Measurements from ENCODE around the gene MAP3K2.

Gene MAP3K2

DNA sequence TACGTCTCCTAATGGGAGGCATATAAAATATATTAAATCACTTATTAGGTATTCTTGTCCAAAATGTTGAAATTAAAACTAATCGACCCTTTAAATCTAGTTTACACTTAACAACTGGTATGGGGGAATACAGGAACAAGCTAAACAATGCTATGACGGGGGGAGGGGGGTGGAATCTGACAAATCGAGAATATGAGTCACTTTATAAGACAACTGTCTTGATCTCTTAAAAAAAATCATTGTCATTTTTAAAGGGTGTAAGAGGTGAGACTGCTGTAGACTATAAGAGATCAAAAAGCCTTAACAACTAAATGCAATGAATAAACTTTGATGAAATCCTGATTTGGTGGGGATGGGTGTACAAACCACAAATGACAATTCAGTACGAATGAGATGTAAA, 6.0 kb downstream of the MAP3K2 start:
- TF ChIP-seq SIN3A (IDR thresholded peaks at IDR 0.05; ENCODE audit: borderline replicate concordance, insufficient read depth, low read length) (no peak), TAF1 (IDR thresholded peaks at IDR 0.05; ENCODE audit: borderline replicate concordance, insufficient read depth, low read length) (no peak), FOXP2 (optimal IDR thresholded peaks at IDR 0.05; ENCODE audit: borderline replicate concordance, extremely low read depth, extremely low read length, insufficient read depth) (no peak), POLR2AphosphoS5 (IDR thresholded peaks at IDR 0.05; ENCODE audit: low read depth, low read length) (no peak)
- TF ChIP-seq, protein P1, sequence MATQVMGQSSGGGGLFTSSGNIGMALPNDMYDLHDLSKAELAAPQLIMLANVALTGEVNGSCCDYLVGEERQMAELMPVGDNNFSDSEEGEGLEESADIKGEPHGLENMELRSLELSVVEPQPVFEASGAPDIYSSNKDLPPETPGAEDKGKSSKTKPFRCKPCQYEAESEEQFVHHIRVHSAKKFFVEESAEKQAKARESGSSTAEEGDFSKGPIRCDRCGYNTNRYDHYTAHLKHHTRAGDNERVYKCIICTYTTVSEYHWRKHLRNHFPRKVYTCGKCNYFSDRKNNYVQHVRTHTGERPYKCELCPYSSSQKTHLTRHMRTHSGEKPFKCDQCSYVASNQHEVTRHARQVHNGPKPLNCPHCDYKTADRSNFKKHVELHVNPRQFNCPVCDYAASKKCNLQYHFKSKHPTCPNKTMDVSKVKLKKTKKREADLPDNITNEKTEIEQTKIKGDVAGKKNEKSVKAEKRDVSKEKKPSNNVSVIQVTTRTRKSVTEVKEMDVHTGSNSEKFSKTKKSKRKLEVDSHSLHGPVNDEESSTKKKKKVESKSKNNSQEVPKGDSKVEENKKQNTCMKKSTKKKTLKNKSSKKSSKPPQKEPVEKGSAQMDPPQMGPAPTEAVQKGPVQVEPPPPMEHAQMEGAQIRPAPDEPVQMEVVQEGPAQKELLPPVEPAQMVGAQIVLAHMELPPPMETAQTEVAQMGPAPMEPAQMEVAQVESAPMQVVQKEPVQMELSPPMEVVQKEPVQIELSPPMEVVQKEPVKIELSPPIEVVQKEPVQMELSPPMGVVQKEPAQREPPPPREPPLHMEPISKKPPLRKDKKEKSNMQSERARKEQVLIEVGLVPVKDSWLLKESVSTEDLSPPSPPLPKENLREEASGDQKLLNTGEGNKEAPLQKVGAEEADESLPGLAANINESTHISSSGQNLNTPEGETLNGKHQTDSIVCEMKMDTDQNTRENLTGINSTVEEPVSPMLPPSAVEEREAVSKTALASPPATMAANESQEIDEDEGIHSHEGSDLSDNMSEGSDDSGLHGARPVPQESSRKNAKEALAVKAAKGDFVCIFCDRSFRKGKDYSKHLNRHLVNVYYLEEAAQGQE (IDR thresholded peaks at IDR 0.05; ENCODE audit: insufficient read depth in 1 of 2, low read depth in 2 of 2, low read length in 2 of 2), result no peak

DNA sequence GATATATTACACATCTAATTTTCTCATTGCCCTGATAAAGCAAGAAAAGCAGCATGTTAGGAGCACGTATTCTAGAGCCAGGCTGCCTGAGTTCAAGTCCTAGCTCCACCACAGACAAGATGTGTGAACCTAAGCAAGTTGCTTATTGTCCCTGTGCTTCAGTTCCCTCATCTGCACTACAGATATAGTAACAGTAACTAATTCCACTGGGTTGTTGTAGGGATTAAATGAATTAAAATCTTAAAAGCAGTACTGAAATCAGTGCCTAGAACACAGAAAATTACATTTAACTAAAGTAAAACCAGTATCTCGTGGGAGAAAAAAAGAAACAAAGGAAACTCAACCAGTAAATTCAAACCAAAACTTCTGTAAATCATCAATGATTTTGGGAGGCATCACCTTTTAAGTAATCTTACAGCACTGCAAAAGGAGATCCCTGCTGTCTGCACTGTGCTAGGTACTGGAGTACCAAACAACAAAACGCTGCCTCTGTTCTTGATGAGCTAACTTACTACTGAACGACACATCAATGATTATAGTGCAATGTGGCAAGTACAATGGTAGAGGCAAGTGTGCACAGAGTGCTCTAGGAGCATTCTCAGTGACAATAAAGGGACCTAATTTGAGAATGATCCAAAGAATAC, 7.9 kb downstream of the MAP3K2 start:
- TF ChIP-seq TAF1 (IDR thresholded peaks at IDR 0.05; ENCODE audit: borderline replicate concordance, insufficient read depth, low read length) (no peak), SIN3A (IDR thresholded peaks at IDR 0.05; ENCODE audit: borderline replicate concordance, insufficient read depth, low read length) (no peak), POLR2AphosphoS5 (IDR thresholded peaks at IDR 0.05; ENCODE audit: low read depth, low read length) (no peak), FOXP2 (optimal IDR thresholded peaks at IDR 0.05; ENCODE audit: borderline replicate concordance, extremely low read depth, extremely low read length, insufficient read depth) (no peak)
- TF ChIP-seq, protein P1 (IDR thresholded peaks at IDR 0.05; ENCODE audit: insufficient read depth in 1 of 2, low read depth in 2 of 2, low read length in 2 of 2), result no peak

GRCh38 chr2:127378720-127379119, 9.1 kb downstream of the MAP3K2 start:
- TF ChIP-seq FOXP2 (optimal IDR thresholded peaks at IDR 0.05; ENCODE audit: borderline replicate concordance, extremely low read depth, extremely low read length, insufficient read depth), result no peak

DNA sequence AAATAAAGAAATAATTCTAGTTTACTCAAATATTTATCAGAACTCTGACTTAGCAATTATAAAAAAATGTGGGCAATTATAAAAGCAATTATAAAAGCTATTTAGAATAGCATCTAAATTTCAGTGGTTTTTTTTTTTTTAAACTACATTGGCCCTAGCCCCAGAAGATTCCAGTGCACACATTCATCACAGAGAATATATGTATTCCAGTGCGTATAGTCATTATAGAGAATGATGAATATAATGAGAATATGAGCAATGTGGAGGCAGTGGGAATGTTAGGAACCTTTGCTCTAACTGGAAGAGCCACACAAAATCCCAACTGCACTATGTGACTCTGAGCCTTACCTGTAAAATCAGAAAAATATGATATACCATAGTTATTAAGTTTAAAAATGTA, 10.5 kb downstream of the MAP3K2 start:
- TF ChIP-seq SIN3A (IDR thresholded peaks at IDR 0.05; ENCODE audit: borderline replicate concordance, insufficient read depth, low read length), result no peak

- no peak for TF ChIP-seq FOXP2 (optimal IDR thresholded peaks at IDR 0.05; ENCODE audit: borderline replicate concordance, extremely low read depth, extremely low read length, insufficient read depth)
- no peak for TF ChIP-seq TAF1 (IDR thresholded peaks at IDR 0.05; ENCODE audit: borderline replicate concordance, insufficient read depth, low read length)
- TF ChIP-seq POLR2AphosphoS5 (IDR thresholded peaks at IDR 0.05; ENCODE audit: low read depth, low read length), result no peak
- TF ChIP-seq SIN3A (IDR thresholded peaks at IDR 0.05; ENCODE audit: borderline replicate concordance, insufficient read depth, low read length), result no peak
- TF ChIP-seq, protein P1 (IDR thresholded peaks at IDR 0.05; ENCODE audit: insufficient read depth in 1 of 2, low read depth in 2 of 2, low read length in 2 of 2), result no peak
These were observed 11.5 kb downstream of the MAP3K2 start for GRCh38 chr2:127376257-127376656.

DNA sequence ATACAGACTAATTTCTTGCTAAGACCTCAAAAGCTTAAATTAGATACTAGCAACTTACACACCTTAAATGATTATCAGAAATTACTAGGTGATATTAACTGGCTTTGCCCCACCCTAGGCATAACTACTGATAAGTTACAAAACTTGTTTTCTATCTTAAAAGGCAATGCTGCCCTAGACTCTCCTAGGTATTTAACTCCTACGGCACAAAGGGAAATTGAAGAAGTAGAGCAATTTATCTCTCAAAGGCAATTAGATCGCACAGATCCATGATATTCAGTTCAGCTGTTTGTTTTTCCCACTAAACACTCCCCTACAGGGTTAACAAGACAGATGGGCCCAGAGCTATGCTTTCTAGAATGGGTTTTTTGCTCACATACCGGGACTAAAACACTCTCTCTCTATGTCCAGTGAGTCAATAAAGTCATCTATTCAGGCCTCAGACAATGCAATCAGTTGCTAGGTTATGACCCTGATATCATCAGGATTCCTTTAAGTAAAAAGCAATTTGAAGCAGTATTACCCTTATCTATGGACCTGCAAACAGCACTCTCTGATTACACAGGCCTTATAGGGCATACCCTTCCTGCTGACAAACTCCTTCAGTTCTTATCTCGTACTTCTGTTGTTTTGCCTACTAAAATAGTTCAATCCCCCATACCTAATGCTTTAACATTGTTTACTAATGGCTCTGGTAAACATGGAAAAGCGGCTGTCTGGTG, 14.3 kb downstream of the MAP3K2 start:
- TF ChIP-seq FOXP2 (optimal IDR thresholded peaks at IDR 0.05; ENCODE audit: borderline replicate concordance, extremely low read depth, extremely low read length, insufficient read depth) (no peak), POLR2AphosphoS5 (IDR thresholded peaks at IDR 0.05; ENCODE audit: low read depth, low read length) (no peak)
